Activated CD4-positive, alpha-beta T cell treated with anti-CD3 and anti-CD28 coated beads for 1 hour (primary cell): ENCODE results near the gene RITA1.

Experiments used
- DNase-seq: peaks from one replicate; pipeline ENCODE4 v3.0.0-alpha.2; 2020

Gene RITA1

GRCh38 chr12:113180333-113180732, 5.2 kb upstream of the RITA1 start:
- DNase-seq = no peak

GRCh38 chr12:113181975-113182374, 3.5 kb upstream of the RITA1 start:
- DNase-seq = no peak

- no peak for DNase-seq
These were observed 2.4 kb upstream of the RITA1 start for GRCh38 chr12:113183030-113183589.

- no peak for DNase-seq
These were observed 1.2 kb upstream of the RITA1 start for GRCh38 chr12:113184098-113184899.

- peak; percentile 76 for DNase-seq
These were observed 681 bp upstream of the RITA1 start for GRCh38 chr12:113184900-113185179.

GRCh38 chr12:113186033-113186365, 478 bp downstream of the RITA1 start:
- DNase-seq = no peak

- no peak for DNase-seq
These were observed 1.3 kb downstream of the RITA1 start for GRCh38 chr12:113186666-113187325.

GRCh38 chr12:113189361-113189760, 3.8 kb downstream of the RITA1 start:
- no peak for DNase-seq

- no peak for DNase-seq
These were observed 5.2 kb downstream of the RITA1 start for GRCh38 chr12:113190761-113191160.

- DNase-seq = no peak
These were observed 5.7 kb downstream of the RITA1 start for GRCh38 chr12:113191227-113191626.

GRCh38 chr12:113194971-113195391, 9.5 kb downstream of the RITA1 start:
- DNase-seq = no peak

GRCh38 chr12:113195598-113195997, 10.1 kb downstream of the RITA1 start:
- no peak for DNase-seq

- no peak for DNase-seq
These were observed 11.1 kb downstream of the RITA1 start for GRCh38 chr12:113196582-113196981.

GRCh38 chr12:113196990-113197389, 11.5 kb downstream of the RITA1 start:
- peak; percentile 38 for DNase-seq

GRCh38 chr12:113197518-113198077, 12.1 kb downstream of the RITA1 start:
- no peak for DNase-seq

- no peak for DNase-seq
These were observed 12.8 kb downstream of the RITA1 start for GRCh38 chr12:113198296-113198695.

GRCh38 chr12:113200021-113200797, 14.7 kb downstream of the RITA1 start:
- no peak for DNase-seq

- no peak for DNase-seq
These were observed 16.0 kb downstream of the RITA1 start for GRCh38 chr12:113201187-113202177.

- no peak for DNase-seq
These were observed 17.0 kb downstream of the RITA1 start for GRCh38 chr12:113202300-113203075.

- DNase-seq = no peak
These were observed 18.6 kb downstream of the RITA1 start for GRCh38 chr12:113203852-113204760.
